ENCODE results near the gene ZKSCAN5. TPM values are rescaled to one million over a fixed set of nuclear protein-coding genes. Genes with fewer than 3 reads are reported as not detected.
"Not testable (repeated sequence)": the region's sequence is repeated elsewhere in the genome, so short reads cannot be mapped to it uniquely, and the experiment has no call there.

ZKSCAN5 gene
- total and polyA plus RNA-seq, 8 donors: 6.7 to 16.2 (median 15.3) TPM

GRCh38 chr7:99573257-99573656 lies 68.8 kb downstream of the ZKSCAN5 start:
- Histone ChIP-seq H3K4me3 (no peak overlapping the region), H3K36me3 (peaks cover 0 to 66% of the 10 kb centered on the region in 2 donors), H3K27me3 (no peaks in the 10 kb centered on the region), H3K4me1 (peaks cover 0 to 11% of the 10 kb centered on the region in 2 donors), H3K27ac (no peak overlapping the region), H3K9me3 (no peaks in the 10 kb centered on the region)
- intact Hi-C loops (cut with DNase I): no loop called here
- TF ChIP-seq, protein P1, sequence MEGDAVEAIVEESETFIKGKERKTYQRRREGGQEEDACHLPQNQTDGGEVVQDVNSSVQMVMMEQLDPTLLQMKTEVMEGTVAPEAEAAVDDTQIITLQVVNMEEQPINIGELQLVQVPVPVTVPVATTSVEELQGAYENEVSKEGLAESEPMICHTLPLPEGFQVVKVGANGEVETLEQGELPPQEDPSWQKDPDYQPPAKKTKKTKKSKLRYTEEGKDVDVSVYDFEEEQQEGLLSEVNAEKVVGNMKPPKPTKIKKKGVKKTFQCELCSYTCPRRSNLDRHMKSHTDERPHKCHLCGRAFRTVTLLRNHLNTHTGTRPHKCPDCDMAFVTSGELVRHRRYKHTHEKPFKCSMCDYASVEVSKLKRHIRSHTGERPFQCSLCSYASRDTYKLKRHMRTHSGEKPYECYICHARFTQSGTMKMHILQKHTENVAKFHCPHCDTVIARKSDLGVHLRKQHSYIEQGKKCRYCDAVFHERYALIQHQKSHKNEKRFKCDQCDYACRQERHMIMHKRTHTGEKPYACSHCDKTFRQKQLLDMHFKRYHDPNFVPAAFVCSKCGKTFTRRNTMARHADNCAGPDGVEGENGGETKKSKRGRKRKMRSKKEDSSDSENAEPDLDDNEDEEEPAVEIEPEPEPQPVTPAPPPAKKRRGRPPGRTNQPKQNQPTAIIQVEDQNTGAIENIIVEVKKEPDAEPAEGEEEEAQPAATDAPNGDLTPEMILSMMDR (IDR thresholded peaks at IDR 0.05): no peak
- DNase-seq (no peak), ATAC-seq (no peak)

DNA sequence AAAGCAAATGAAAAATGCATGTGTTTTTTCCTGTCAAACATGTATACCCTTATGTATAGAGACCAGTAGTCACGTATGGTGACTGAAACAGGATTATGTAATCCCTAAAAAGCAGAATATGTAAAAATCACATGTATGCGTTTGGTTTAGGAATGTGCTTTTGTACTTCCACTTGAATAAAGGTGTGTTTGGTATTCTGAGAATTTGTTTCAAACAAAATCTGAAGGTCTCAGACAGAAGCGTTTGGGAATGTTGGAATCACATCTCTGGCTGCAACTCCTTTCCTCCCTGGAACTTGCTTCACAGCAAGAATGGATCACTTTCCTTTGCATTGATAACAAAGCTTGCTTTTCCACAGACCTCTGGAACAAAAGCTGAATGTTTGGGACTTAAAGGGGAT lies 71.8 kb downstream of the ZKSCAN5 start:
- intact Hi-C loops (cut with DNase I): no loop called here
- TF ChIP-seq, protein P1 (IDR thresholded peaks at IDR 0.05): no peak
- no peak for DNase-seq
- H3K9me3 ChIP-seq: no peaks in the 10 kb centered on the region
- H3K4me1 ChIP-seq: peaks cover 5 to 17% of the 10 kb centered on the region in 2 donors
- peaks cover 0 to 38% of the 10 kb centered on the region in 2 donors for H3K36me3 ChIP-seq
- H3K27ac ChIP-seq: peak overlapping the region in 1 of 2 donors; percentile 28
- peak; percentile 9 for ATAC-seq
- H3K4me3 ChIP-seq: no peak overlapping the region
- H3K27me3 ChIP-seq: peaks cover 0 to 13% of the 10 kb centered on the region in 2 donors

DNA sequence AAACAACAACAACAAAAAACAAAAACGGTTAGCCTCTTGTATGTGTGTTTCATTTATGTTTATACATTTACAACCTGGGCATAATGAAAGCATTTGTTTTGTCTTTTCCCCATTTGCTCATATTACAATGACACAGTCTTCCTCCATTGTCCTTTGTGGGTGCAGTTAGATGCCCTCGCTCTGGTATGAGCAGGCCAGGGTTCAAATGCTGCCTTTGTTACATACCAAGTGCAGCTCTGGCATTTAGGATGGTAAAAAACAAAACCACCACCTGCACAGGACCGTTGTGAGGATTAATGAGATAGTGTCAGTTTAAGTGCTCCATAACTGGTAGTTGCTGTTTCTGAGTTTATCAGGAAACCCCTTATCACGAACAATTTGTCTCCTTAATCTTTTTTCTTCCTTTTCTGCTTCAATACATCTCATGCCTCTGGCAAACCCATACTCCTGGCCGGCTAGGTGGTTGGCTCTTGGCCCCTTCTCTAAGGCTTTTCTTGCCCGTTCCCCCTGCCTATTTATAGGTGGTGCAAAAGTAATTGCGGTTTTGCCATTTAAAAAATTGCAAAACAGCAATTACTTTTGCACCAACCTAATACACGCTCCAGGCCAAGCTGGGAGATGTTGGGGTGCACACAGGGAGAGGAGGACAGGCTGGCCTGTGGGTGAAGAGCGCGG lies 75.0 kb downstream of the ZKSCAN5 start:
- H3K27me3 ChIP-seq: peaks cover 0 to 13% of the 10 kb centered on the region in 2 donors
- H3K4me1 ChIP-seq: peaks cover 5 to 15% of the 10 kb centered on the region in 2 donors
- no peak overlapping the region for H3K27ac ChIP-seq
- ATAC-seq: no peak
- peaks cover 0 to 6% of the 10 kb centered on the region in 2 donors for H3K36me3 ChIP-seq
- H3K9me3 ChIP-seq: no peaks in the 10 kb centered on the region
- TF ChIP-seq, protein P1 (IDR thresholded peaks at IDR 0.05): no peak
- DNase-seq: no peak
- H3K4me3 ChIP-seq: peak overlapping the region; percentile 45 to 58
- intact Hi-C loops (cut with DNase I): no loop called here

DNA sequence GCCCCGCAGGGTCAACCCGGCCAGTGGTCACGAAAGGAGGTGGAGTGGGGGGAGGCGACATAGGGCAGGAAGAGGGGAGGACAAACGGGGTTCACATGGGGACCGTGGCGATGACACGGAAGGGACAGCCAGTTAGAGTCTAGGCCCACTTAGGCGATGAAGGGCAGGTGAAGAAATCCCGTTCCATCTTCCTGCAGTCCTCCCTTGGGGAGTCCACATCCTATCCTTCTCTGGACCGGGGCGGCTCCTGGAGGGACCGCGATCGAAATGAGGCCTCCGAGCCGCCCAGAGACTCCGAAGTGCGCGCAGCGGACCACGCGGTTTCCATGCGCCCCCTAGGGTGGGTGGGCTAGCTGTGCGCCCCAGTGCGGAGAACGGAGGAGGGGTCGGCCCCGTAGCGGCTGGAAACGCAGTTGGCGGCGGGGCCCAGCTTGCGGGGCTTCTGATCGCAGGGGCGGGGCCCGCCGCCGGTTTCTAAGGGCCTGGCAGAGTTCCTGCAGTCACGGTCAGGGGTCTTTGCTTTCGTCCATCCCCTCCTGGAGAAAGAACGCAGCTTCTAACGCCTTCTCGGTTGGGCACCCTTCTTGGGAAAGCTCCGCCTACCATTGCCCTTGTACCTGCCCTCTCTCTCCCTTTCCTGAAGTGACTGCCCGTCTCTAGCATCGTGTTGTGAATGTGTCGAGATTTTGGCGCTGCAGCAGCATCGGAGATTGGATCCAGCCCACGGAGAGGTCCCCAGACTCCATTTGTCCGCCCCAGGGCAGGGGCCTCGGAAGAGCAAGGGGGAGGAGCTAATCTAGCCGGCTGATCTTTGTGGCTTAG lies 75.7 kb downstream of the ZKSCAN5 start:
- H3K4me3 ChIP-seq: peak overlapping the region; percentile 45 to 58
- H3K4me1 ChIP-seq: peaks cover 5 to 15% of the 10 kb centered on the region in 2 donors
- intact Hi-C loops (cut with DNase I): no loop called here
- H3K27me3 ChIP-seq: peaks cover 0 to 13% of the 10 kb centered on the region in 2 donors
- ATAC-seq: peak; percentile 76
- TF ChIP-seq, protein P1 (IDR thresholded peaks at IDR 0.05): no peak
- DNase-seq: peak in 3 of 4 donors; percentile 59 to 80 (median 73)
- H3K27ac ChIP-seq: no peak overlapping the region
- no peaks in the 10 kb centered on the region for H3K36me3 ChIP-seq
- no peaks in the 10 kb centered on the region for H3K9me3 ChIP-seq

- intact Hi-C loops (cut with DNase I); H3K36me3 ChIP-seq; H3K27ac ChIP-seq; DNase-seq; H3K9me3 ChIP-seq; ATAC-seq: not testable (repeated sequence)
- Histone ChIP-seq H3K4me1 (peaks cover 5 to 15% of the 10 kb centered on the region in 2 donors), H3K27me3 (peaks cover 0 to 13% of the 10 kb centered on the region in 2 donors), H3K4me3 (peak overlapping the region; percentile 45 to 58)
Measured at GRCh38 chr7:99580778-99581332, 76.4 kb downstream of the ZKSCAN5 start.

Other genes with a start within 250 kb of the ZKSCAN5 start
- not detected for gene MYH16, start 231.8 kb upstream of the ZKSCAN5 start, total RNA-seq
- under 1 TPM in 4 of 6 donors, not detected in 2; 0.04 to 0.49 (median 0.24) TPM for gene MYH16, start 231.8 kb upstream of the ZKSCAN5 start, polyA plus RNA-seq (ENCODE audit: insufficient read length in 6 of 6)
- 100 to 1,000 TPM; 142 to 158 TPM for gene ARPC1A, start 178.8 kb upstream of the ZKSCAN5 start, total RNA-seq
- 100 to 1,000 TPM in 3 of 6 donors, 10 to 100 TPM in 3; 92.7 to 112 (median 101) TPM for gene ARPC1A, start 178.8 kb upstream of the ZKSCAN5 start, polyA plus RNA-seq (ENCODE audit: insufficient read length in 6 of 6)
- gene ARPC1B, start 129.9 kb upstream of the ZKSCAN5 start, total RNA-seq: 100 to 1,000 TPM; 280 to 311 TPM
- 10 to 100 TPM; 37.1 to 54.2 (median 46.2) TPM for gene ARPC1B, start 129.9 kb upstream of the ZKSCAN5 start, polyA plus RNA-seq (ENCODE audit: insufficient read length in 6 of 6)
- 10 to 100 TPM; 68.5 to 87.8 TPM for gene PDAP1, start 96.1 kb upstream of the ZKSCAN5 start, total RNA-seq
- 100 to 1,000 TPM; 121 to 150 (median 139) TPM for gene PDAP1, start 96.1 kb upstream of the ZKSCAN5 start, polyA plus RNA-seq (ENCODE audit: insufficient read length in 6 of 6)
- gene BUD31, start 95.7 kb upstream of the ZKSCAN5 start, total RNA-seq: 10 to 100 TPM; 79.0 to 82.0 TPM
- gene BUD31, start 95.7 kb upstream of the ZKSCAN5 start, polyA plus RNA-seq (ENCODE audit: insufficient read length in 6 of 6): 100 to 1,000 TPM in 1 of 6 donors, 10 to 100 TPM in 5; 87.1 to 103 (median 95.2) TPM
- gene PTCD1, start 65.9 kb upstream of the ZKSCAN5 start, total RNA-seq: 1 to 10 TPM; 3.5 to 4.5 TPM
- gene PTCD1, start 65.9 kb upstream of the ZKSCAN5 start, polyA plus RNA-seq (ENCODE audit: insufficient read length in 6 of 6): 1 to 10 TPM; 4.6 to 8.2 (median 7.4) TPM
- gene CPSF4, start 65.7 kb upstream of the ZKSCAN5 start, total RNA-seq: 10 to 100 TPM; 25.9 to 34.2 TPM
- 10 to 100 TPM; 30.7 to 43.3 (median 33.0) TPM for gene CPSF4, start 65.7 kb upstream of the ZKSCAN5 start, polyA plus RNA-seq (ENCODE audit: insufficient read length in 6 of 6)
- 100 to 1,000 TPM; 250 to 265 TPM for gene ATP5MF, start 38.5 kb upstream of the ZKSCAN5 start, total RNA-seq
- 100 to 1,000 TPM; 302 to 355 (median 329) TPM for gene ATP5MF, start 38.5 kb upstream of the ZKSCAN5 start, polyA plus RNA-seq (ENCODE audit: insufficient read length in 6 of 6)
- gene ZNF789, start 31.8 kb upstream of the ZKSCAN5 start, total RNA-seq: 10 to 100 TPM in 1 of 2 donors, 1 to 10 TPM in 1; 8.5 to 11.1 TPM
- 10 to 100 TPM; 47.4 to 59.5 (median 53.9) TPM for gene ZNF789, start 31.8 kb upstream of the ZKSCAN5 start, polyA plus RNA-seq (ENCODE audit: insufficient read length in 6 of 6)
- gene ZNF394, start 4.4 kb upstream of the ZKSCAN5 start, total RNA-seq: 10 to 100 TPM; 18.6 to 28.9 TPM
- 10 to 100 TPM; 14.9 to 18.0 (median 17.2) TPM for gene ZNF394, start 4.4 kb upstream of the ZKSCAN5 start, polyA plus RNA-seq (ENCODE audit: insufficient read length in 6 of 6)
- gene FAM200A, start 47.5 kb downstream of the ZKSCAN5 start, total RNA-seq: 1 to 10 TPM; 4.1 to 6.4 TPM
- 10 to 100 TPM; 14.9 to 16.4 (median 15.4) TPM for gene FAM200A, start 47.5 kb downstream of the ZKSCAN5 start, polyA plus RNA-seq (ENCODE audit: insufficient read length in 6 of 6)
- 10 to 100 TPM; 56.0 to 67.2 TPM for gene ZNF655, start 54.0 kb downstream of the ZKSCAN5 start, total RNA-seq
- 100 to 1,000 TPM in 1 of 6 donors, 10 to 100 TPM in 5; 78.1 to 107 (median 95.8) TPM for gene ZNF655, start 54.0 kb downstream of the ZKSCAN5 start, polyA plus RNA-seq (ENCODE audit: insufficient read length in 6 of 6)
- under 1 TPM; 0.60 to 0.93 TPM for gene TMEM225B, start 93.6 kb downstream of the ZKSCAN5 start, total RNA-seq
- gene TMEM225B, start 93.6 kb downstream of the ZKSCAN5 start, polyA plus RNA-seq (ENCODE audit: insufficient read length in 6 of 6): 1 to 10 TPM; 1.1 to 1.9 (median 1.7) TPM
- gene ZSCAN25, start 112.3 kb downstream of the ZKSCAN5 start, total RNA-seq: 10 to 100 TPM; 15.3 to 17.5 TPM
- gene ZSCAN25, start 112.3 kb downstream of the ZKSCAN5 start, polyA plus RNA-seq (ENCODE audit: insufficient read length in 6 of 6): 10 to 100 TPM; 17.5 to 21.3 (median 19.6) TPM
- gene CYP3A5, start 175.3 kb downstream of the ZKSCAN5 start, total RNA-seq: 1 to 10 TPM; 5.7 to 6.0 TPM
- gene CYP3A5, start 175.3 kb downstream of the ZKSCAN5 start, polyA plus RNA-seq (ENCODE audit: insufficient read length in 6 of 6): 10 to 100 TPM; 16.2 to 29.5 (median 22.8) TPM
- under 1 TPM; 0.37 to 0.41 TPM for gene CYP3A7, start 230.5 kb downstream of the ZKSCAN5 start, total RNA-seq
- gene CYP3A7, start 230.5 kb downstream of the ZKSCAN5 start, polyA plus RNA-seq (ENCODE audit: insufficient read length in 6 of 6): 1 to 10 TPM in 3 of 6 donors, under 1 TPM in 3; 0.79 to 2.9 (median 0.98) TPM

Data from left lung (tissue), 10 donors.